ENCODE data around the gene TMOD1.
"Not testable (repeated sequence)": the region's sequence is repeated elsewhere in the genome, so short reads cannot be mapped to it uniquely, and the experiment has no call there.

The TMOD1 gene

GRCh38 chr9:97478301-97478981, 23.0 kb upstream of the TMOD1 start:
- no peaks in the 10 kb centered on the region for H3K36me3 ChIP-seq (ENCODE audit: control insufficient read depth, insufficient read depth, low read length)
- H3K9ac ChIP-seq (ENCODE audit: low read depth, low read length): no peak overlapping the region
- H3K4me3 ChIP-seq (ENCODE audit: low read depth, low read length): no peak overlapping the region
- H3K27me3 ChIP-seq (ENCODE audit: control insufficient read depth, insufficient read depth, low read length): no peaks in the 10 kb centered on the region
- no peak overlapping the region for H3K27ac ChIP-seq (ENCODE audit: low read depth, low read length)
- H3K9me3 ChIP-seq (ENCODE audit: control insufficient read depth, insufficient read depth, low read length): no peaks in the 10 kb centered on the region
- H3K4me1 ChIP-seq (ENCODE audit: control insufficient read depth, insufficient read depth, low read length): no peaks in the 10 kb centered on the region; the same call in 1 of the 2 replicates

GRCh38 chr9:97479496-97480159, 21.8 kb upstream of the TMOD1 start:
- no peak overlapping the region for H3K4me3 ChIP-seq (ENCODE audit: low read depth, low read length)
- H3K36me3 ChIP-seq (ENCODE audit: control insufficient read depth, insufficient read depth, low read length): no peaks in the 10 kb centered on the region
- no peaks in the 10 kb centered on the region; the same call in 1 of the 2 replicates for H3K4me1 ChIP-seq (ENCODE audit: control insufficient read depth, insufficient read depth, low read length)
- H3K9me3 ChIP-seq (ENCODE audit: control insufficient read depth, insufficient read depth, low read length): no peaks in the 10 kb centered on the region
- no peaks in the 10 kb centered on the region for H3K27me3 ChIP-seq (ENCODE audit: control insufficient read depth, insufficient read depth, low read length)
- H3K27ac ChIP-seq (ENCODE audit: low read depth, low read length): no peak overlapping the region
- no peak overlapping the region for H3K9ac ChIP-seq (ENCODE audit: low read depth, low read length)

- Histone ChIP-seq H3K36me3 (ENCODE audit: control insufficient read depth, insufficient read depth, low read length) (no peaks in the 10 kb centered on the region), H3K9ac (ENCODE audit: low read depth, low read length) (no peak overlapping the region), H3K4me1 (ENCODE audit: control insufficient read depth, insufficient read depth, low read length) (no peaks in the 10 kb centered on the region; the same call in 1 of the 2 replicates), H3K4me3 (ENCODE audit: low read depth, low read length) (no peak overlapping the region), H3K27me3 (ENCODE audit: control insufficient read depth, insufficient read depth, low read length) (no peaks in the 10 kb centered on the region), H3K9me3 (ENCODE audit: control insufficient read depth, insufficient read depth, low read length) (no peaks in the 10 kb centered on the region), H3K27ac (ENCODE audit: low read depth, low read length) (no peak overlapping the region)
Observed at GRCh38 chr9:97480174-97480573, 21.3 kb upstream of the TMOD1 start.

- Histone ChIP-seq H3K4me1 (ENCODE audit: control insufficient read depth, insufficient read depth, low read length) (no peaks in the 10 kb centered on the region; the same call in 1 of the 2 replicates), H3K4me3 (ENCODE audit: low read depth, low read length) (no peak overlapping the region), H3K9ac (ENCODE audit: low read depth, low read length) (no peak overlapping the region), H3K9me3 (ENCODE audit: control insufficient read depth, insufficient read depth, low read length) (no peaks in the 10 kb centered on the region), H3K27me3 (ENCODE audit: control insufficient read depth, insufficient read depth, low read length) (no peaks in the 10 kb centered on the region), H3K27ac (ENCODE audit: low read depth, low read length) (no peak overlapping the region), H3K36me3 (ENCODE audit: control insufficient read depth, insufficient read depth, low read length) (no peaks in the 10 kb centered on the region)
Observed at GRCh38 chr9:97480749-97481148, 20.7 kb upstream of the TMOD1 start.

- H3K36me3 ChIP-seq (ENCODE audit: control insufficient read depth, insufficient read depth, low read length): no peaks in the 10 kb centered on the region
- H3K4me1 ChIP-seq (ENCODE audit: control insufficient read depth, insufficient read depth, low read length): no peaks in the 10 kb centered on the region; the same call in 1 of the 2 replicates
- no peak overlapping the region for H3K9ac ChIP-seq (ENCODE audit: low read depth, low read length)
- no peak overlapping the region for H3K27ac ChIP-seq (ENCODE audit: low read depth, low read length)
- H3K4me3 ChIP-seq (ENCODE audit: low read depth, low read length): no peak overlapping the region
- no peaks in the 10 kb centered on the region for H3K27me3 ChIP-seq (ENCODE audit: control insufficient read depth, insufficient read depth, low read length)
- no peaks in the 10 kb centered on the region for H3K9me3 ChIP-seq (ENCODE audit: control insufficient read depth, insufficient read depth, low read length)
Observed at GRCh38 chr9:97484134-97484533, 17.3 kb upstream of the TMOD1 start.

GRCh38 chr9:97487107-97487506, 14.4 kb upstream of the TMOD1 start:
- Histone ChIP-seq H3K27me3 (ENCODE audit: control insufficient read depth, insufficient read depth, low read length) (no peaks in the 10 kb centered on the region), H3K27ac (ENCODE audit: low read depth, low read length) (no peak overlapping the region), H3K4me3 (ENCODE audit: low read depth, low read length) (no peak overlapping the region), H3K9ac (ENCODE audit: low read depth, low read length) (no peak overlapping the region), H3K9me3 (ENCODE audit: control insufficient read depth, insufficient read depth, low read length) (no peaks in the 10 kb centered on the region), H3K4me1 (ENCODE audit: control insufficient read depth, insufficient read depth, low read length) (no peaks in the 10 kb centered on the region), H3K36me3 (ENCODE audit: control insufficient read depth, insufficient read depth, low read length) (no peaks in the 10 kb centered on the region)

- H3K27ac ChIP-seq (ENCODE audit: low read depth, low read length): no peak overlapping the region
- H3K36me3 ChIP-seq (ENCODE audit: control insufficient read depth, insufficient read depth, low read length): no peaks in the 10 kb centered on the region
- H3K27me3 ChIP-seq (ENCODE audit: control insufficient read depth, insufficient read depth, low read length): no peaks in the 10 kb centered on the region
- no peaks in the 10 kb centered on the region for H3K4me1 ChIP-seq (ENCODE audit: control insufficient read depth, insufficient read depth, low read length)
- no peak overlapping the region for H3K4me3 ChIP-seq (ENCODE audit: low read depth, low read length)
- H3K9ac ChIP-seq (ENCODE audit: low read depth, low read length): no peak overlapping the region
- H3K9me3 ChIP-seq (ENCODE audit: control insufficient read depth, insufficient read depth, low read length): no peaks in the 10 kb centered on the region
Observed at GRCh38 chr9:97487861-97488260, 13.6 kb upstream of the TMOD1 start.

GRCh38 chr9:97491216-97491999, 10.1 kb upstream of the TMOD1 start:
- Histone ChIP-seq H3K27ac (ENCODE audit: low read depth, low read length) (no peak overlapping the region), H3K9ac (ENCODE audit: low read depth, low read length) (no peak overlapping the region)

GRCh38 chr9:97497558-97498375, 3.7 kb upstream of the TMOD1 start:
- not testable (repeated sequence) for H3K27ac ChIP-seq (ENCODE audit: low read depth, low read length); H3K9me3 ChIP-seq (ENCODE audit: control insufficient read depth, insufficient read depth, low read length); H3K4me3 ChIP-seq (ENCODE audit: low read depth, low read length); H3K4me1 ChIP-seq (ENCODE audit: control insufficient read depth, insufficient read depth, low read length); H3K9ac ChIP-seq (ENCODE audit: low read depth, low read length); H3K36me3 ChIP-seq (ENCODE audit: control insufficient read depth, insufficient read depth, low read length)
- peaks cover 37% of the 10 kb centered on the region for H3K27me3 ChIP-seq (ENCODE audit: control insufficient read depth, insufficient read depth, low read length)

More at GRCh38 chr9:97491216-97491999, 10.1 kb upstream of the TMOD1 start:
- no peaks in the 10 kb centered on the region for H3K36me3 ChIP-seq (ENCODE audit: control insufficient read depth, insufficient read depth, low read length)
- no peaks in the 10 kb centered on the region for H3K4me1 ChIP-seq (ENCODE audit: control insufficient read depth, insufficient read depth, low read length)
- no peaks in the 10 kb centered on the region for H3K27me3 ChIP-seq (ENCODE audit: control insufficient read depth, insufficient read depth, low read length)
- no peaks in the 10 kb centered on the region for H3K9me3 ChIP-seq (ENCODE audit: control insufficient read depth, insufficient read depth, low read length)
- H3K4me3 ChIP-seq (ENCODE audit: low read depth, low read length): no peak overlapping the region

- not testable (repeated sequence) for H3K27ac ChIP-seq (ENCODE audit: low read depth, low read length); H3K4me3 ChIP-seq (ENCODE audit: low read depth, low read length); H3K4me1 ChIP-seq (ENCODE audit: control insufficient read depth, insufficient read depth, low read length); H3K36me3 ChIP-seq (ENCODE audit: control insufficient read depth, insufficient read depth, low read length); H3K9ac ChIP-seq (ENCODE audit: low read depth, low read length); H3K9me3 ChIP-seq (ENCODE audit: control insufficient read depth, insufficient read depth, low read length)
- peaks cover 48% of the 10 kb centered on the region for H3K27me3 ChIP-seq (ENCODE audit: control insufficient read depth, insufficient read depth, low read length)
Observed at GRCh38 chr9:97498846-97499245, 2.6 kb upstream of the TMOD1 start.
